NOMO-1 (cell line): ENCODE results near the gene CCBE1.
A peak's percentile ranks its signal among the peaks of the same experiment; 100 is the strongest.

Source experiments
- DNase-seq, 2 experiments: peaks; one replicate each; lab custom pipeline; 2025; ENCODE audit not compliant: unreplicated experiment in 2 of 2; lab: John Stamatoyannopoulos, UW

CCBE1 gene

DNA sequence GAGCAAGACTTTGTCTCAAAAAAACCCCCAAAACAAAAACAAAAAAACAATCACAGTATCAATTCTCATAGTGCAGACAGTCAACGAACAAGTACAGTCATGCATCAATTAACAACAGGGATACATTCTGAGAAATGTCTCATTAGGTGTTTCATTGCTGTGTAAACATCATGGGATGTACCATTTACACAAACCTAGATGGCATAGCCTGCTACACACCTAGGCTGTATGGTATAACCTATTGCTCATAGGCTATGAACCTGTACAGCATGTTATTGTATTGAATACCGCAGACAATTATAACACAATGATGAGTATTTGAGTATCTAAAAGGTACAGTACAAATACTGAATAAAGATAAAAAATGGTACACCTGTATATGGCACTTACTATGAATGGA lies 270.4 kb downstream of the CCBE1 start:
- DNase-seq, result no peak

GRCh38 chr18:59423259-59423658 lies 274.0 kb downstream of the CCBE1 start:
- DNase-seq, result no peak

DNA sequence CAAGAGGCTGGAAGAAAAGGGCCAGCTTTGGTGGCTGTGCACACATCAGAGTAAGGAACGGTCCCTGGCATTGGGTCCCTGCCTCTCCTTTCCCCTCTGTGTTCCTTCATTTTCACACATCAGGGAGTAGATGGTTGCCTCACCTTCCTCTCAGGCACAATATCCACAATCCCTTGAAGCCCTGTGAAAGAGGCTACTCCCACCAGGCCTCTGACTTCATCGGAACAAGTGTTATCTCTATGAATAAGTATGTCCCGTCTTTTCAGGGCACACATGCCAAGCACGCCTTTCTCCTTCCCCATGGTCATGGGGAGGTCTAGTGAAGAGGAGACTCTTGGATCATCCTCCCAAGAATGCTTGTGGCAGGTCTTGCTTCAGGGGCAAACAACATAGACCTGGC lies 277.0 kb downstream of the CCBE1 start:
- no peak for DNase-seq

DNA sequence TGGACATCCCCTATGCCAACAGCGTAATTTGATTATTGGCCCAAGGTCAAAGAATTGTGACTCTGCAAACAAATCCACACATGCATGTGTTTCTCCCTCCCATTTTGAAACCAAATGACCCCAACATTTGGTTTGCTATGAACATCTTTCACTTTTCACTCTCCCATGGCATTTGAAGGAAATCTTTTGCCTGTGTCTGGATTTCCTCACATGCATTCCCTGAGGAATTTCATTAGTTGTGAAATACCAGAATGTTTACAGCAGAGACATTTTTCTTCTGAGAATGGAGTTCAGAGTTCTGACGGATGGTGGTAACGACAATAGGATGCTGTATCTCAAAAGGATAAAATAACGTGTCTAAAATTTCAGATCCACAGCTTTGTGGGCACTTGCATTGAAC lies 277.8 kb downstream of the CCBE1 start:
- no peak for DNase-seq

DNA sequence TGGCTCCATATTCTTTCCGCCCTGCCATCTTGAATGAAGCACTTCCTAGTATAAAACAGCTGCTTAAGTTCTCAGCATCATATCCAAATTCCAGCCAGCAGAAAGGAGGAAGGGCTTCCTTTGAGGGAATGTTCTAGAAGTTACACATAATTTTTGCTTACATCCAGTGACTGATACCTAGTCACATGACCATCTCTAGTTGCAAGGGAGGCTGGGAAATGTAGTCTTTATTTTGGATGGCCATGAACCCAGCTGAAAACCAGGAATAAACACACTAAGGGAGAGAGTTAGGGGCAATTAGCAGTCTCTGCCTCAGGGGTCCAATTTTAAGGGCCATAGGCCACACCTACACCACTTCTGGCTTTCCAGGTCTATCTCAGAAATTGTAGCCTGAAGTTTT lies 280.4 kb downstream of the CCBE1 start:
- no peak for DNase-seq

- no peak for DNase-seq
Observed at GRCh38 chr18:59414111-59414653, 283.0 kb downstream of the CCBE1 start.

GRCh38 chr18:59402432-59403090 lies 294.7 kb downstream of the CCBE1 start:
- DNase-seq, result peak; percentile 84

GRCh38 chr18:59400407-59400806 lies 296.8 kb downstream of the CCBE1 start:
- DNase-seq, result no peak

GRCh38 chr18:59395226-59396175 lies 301.7 kb downstream of the CCBE1 start:
- DNase-seq, result no peak

DNA sequence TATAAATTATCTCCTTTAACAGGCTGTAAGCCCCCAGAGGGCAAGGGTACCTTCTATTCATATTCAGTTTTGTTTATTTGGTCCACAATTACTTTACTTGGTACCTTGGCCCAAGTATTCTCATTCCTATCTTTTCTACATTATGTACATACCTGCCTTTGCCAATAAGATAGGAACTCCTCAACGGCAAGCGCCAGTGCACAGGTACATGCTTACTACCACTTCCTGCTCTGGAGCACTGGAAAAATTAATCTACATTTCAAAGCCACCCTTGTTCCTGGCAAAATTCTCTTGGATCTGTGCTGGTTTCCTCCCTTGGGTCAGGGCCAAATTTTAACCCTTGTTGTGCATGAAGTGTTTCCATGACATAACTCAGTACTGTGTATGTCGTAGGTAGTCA lies 303.8 kb downstream of the CCBE1 start:
- no peak for DNase-seq

DNA sequence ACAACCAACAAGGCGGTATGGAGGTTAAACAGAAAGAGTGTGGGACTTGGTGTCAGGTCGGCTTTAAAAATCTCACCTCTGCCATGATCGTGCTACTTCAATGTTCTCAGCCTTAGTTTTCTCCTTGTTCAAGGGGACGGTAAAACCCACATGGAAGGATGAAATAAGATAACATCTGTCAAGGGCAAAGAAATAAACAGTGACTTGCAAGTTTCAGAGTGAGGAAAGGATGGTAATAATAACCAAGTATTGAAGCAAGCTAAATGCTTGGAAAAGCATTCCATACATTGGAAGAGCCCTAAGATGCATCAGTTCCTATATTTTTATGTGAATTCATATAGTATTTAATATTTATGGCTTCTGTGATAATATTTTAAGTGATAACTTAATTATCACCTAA lies 308.4 kb downstream of the CCBE1 start:
- no peak for DNase-seq

DNA sequence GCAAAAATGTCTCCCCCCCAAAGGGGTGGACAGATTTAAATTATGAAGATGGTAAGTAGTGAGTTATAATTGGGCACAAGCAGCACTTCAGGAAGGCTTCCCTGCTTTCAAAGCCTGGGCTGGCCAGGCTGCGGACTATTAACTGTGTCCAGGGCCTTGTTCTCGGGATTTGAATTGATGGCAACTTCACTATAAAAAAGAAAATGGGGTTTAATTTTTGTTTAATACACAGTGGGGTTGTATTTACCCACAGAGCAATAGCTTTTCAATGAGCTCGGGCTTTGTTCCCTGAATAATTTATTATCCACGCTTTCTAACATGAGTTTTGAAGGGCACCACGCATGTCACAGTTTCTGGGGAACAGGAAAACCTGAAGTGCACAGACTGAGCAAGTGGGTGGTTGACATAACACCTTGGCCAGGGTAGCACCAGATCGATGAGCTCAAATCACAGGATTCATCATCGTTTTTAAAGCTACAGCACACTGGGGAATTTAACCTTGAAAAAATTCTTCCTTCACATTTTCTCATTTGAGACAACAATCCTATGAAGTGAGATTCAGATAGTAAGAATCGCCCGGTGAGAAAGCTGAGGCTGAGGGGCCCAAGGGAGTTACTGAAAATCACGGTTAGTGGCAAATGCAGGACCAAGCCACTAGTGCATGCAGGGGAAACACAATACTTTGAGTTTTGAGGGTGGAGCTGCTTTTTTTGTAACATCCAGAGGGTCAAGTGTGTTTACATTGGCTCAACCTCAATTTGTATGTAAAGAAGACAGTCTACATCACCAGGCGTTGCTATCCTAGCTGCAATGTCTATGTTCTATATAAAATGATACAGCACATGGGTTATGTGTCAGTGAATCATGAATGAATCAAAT lies 309.3 kb downstream of the CCBE1 start:
- no peak for DNase-seq

- no peak for DNase-seq
Observed at GRCh38 chr18:59386909-59387686, 310.1 kb downstream of the CCBE1 start.

- no peak for DNase-seq
Observed at GRCh38 chr18:59385191-59385590, 312.0 kb downstream of the CCBE1 start.

- DNase-seq, result no peak
Observed at GRCh38 chr18:59383851-59384250, 313.4 kb downstream of the CCBE1 start.

GRCh38 chr18:59382383-59382782 lies 314.8 kb downstream of the CCBE1 start:
- no peak for DNase-seq

DNA sequence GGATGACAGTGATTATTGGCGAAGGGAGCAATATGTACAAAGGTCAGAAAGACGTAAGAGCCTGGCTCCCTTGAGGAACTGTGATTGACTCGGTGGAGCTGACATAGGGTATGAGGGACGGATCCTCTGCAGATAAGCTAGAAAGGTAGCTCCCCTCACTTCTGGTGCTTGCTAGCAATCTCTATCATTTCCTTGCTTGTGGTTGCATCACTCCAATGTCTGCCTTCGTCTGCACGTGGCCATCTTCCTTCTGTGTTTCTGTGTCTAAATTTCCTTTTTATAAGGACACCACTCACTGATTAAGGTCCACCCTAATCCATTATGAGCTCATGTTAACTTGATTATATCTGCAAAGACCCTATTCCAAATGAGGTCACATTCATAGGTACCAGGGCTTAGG lies 315.3 kb downstream of the CCBE1 start:
- DNase-seq, result no peak
